ENCODE results near the gene CCDC192. TPM values are rescaled to one million over a fixed set of nuclear protein-coding genes. Genes with fewer than 3 reads are reported as not detected.
"Not testable (repeated sequence)": the region's sequence is repeated elsewhere in the genome, so short reads cannot be mapped to it uniquely, and the experiment has no call there.

Gene CCDC192
- total RNA-seq, 2 experiments from 2014 or later: not detected

- H3K27me3 Mint-ChIP-seq, H3K27ac Mint-ChIP-seq, H3K4me1 Mint-ChIP-seq, CTCF ChIA-PET, DNase-seq, H3K4me3 Mint-ChIP-seq, ATAC-seq: not testable (repeated sequence)
- Mint-ChIP-seq H3K9me3 (ENCODE audit: low read depth) (peaks cover 15% of the 10 kb centered on the region), H3K36me3 (peaks cover 32% of the 10 kb centered on the region)
Measured at GRCh38 chr5:127791908-127792307, 88.7 kb downstream of the CCDC192 start.

GRCh38 chr5:127793052-127793451 lies 89.9 kb downstream of the CCDC192 start:
- peaks cover 26% of the 10 kb centered on the region for H3K36me3 Mint-ChIP-seq
- no peaks in the 10 kb centered on the region for H3K27me3 Mint-ChIP-seq
- H3K27ac Mint-ChIP-seq: no peak overlapping the region
- CTCF ChIA-PET: no interaction called here
- H3K4me1 Mint-ChIP-seq: peaks cover 4% of the 10 kb centered on the region
- no peak for ATAC-seq
- peaks cover 15% of the 10 kb centered on the region for H3K9me3 Mint-ChIP-seq (ENCODE audit: low read depth)
- no peak for DNase-seq
- no peak overlapping the region for H3K4me3 Mint-ChIP-seq

- CTCF ChIA-PET: no interaction called here
- H3K9me3 Mint-ChIP-seq (ENCODE audit: low read depth): peaks cover 15% of the 10 kb centered on the region
- no peak overlapping the region for H3K27ac Mint-ChIP-seq
- ATAC-seq (no peak), DNase-seq (no peak)
- H3K4me1 Mint-ChIP-seq: peaks cover 4% of the 10 kb centered on the region
- no peaks in the 10 kb centered on the region for H3K27me3 Mint-ChIP-seq
- H3K36me3 Mint-ChIP-seq: peaks cover 22% of the 10 kb centered on the region
- H3K4me3 Mint-ChIP-seq: no peak overlapping the region
Measured at GRCh38 chr5:127793879-127794278, 90.7 kb downstream of the CCDC192 start.

- no peak for ATAC-seq
Measured at GRCh38 chr5:127796211-127796610, 93.0 kb downstream of the CCDC192 start.

GRCh38 chr5:127799293-127799905 lies 96.2 kb downstream of the CCDC192 start:
- Mint-ChIP-seq H3K4me1 (no peaks in the 10 kb centered on the region), H3K36me3 (no peaks in the 10 kb centered on the region), H3K27ac (no peak overlapping the region), H3K4me3 (no peak overlapping the region), H3K9me3 (ENCODE audit: low read depth) (no peaks in the 10 kb centered on the region), H3K27me3 (no peaks in the 10 kb centered on the region)
- CTCF ChIA-PET: no interaction called here
- DNase-seq (no peak), ATAC-seq (no peak)

More at GRCh38 chr5:127796211-127796610, 93.0 kb downstream of the CCDC192 start:
- Mint-ChIP-seq H3K4me1 (peaks cover 4% of the 10 kb centered on the region), H3K27ac (no peak overlapping the region), H3K9me3 (ENCODE audit: low read depth) (peaks cover 8% of the 10 kb centered on the region), H3K27me3 (no peaks in the 10 kb centered on the region), H3K4me3 (no peak overlapping the region), H3K36me3 (peaks cover 13% of the 10 kb centered on the region)
- DNase-seq: no peak
- CTCF ChIA-PET: interaction anchor here (2.7 kb wide), 1 partner anchor 9 kb away, joined by 11 read pairs; no protein-coding TSS in a partner anchor

GRCh38 chr5:127801751-127802476 lies 98.7 kb downstream of the CCDC192 start:
- DNase-seq (no peak), ATAC-seq (no peak)
- CTCF ChIA-PET: interaction anchor here (1.5 kb wide), 1 partner anchor 17 kb away, joined by 3 read pairs; no protein-coding TSS in a partner anchor
- Mint-ChIP-seq H3K4me3 (no peak overlapping the region), H3K4me1 (no peaks in the 10 kb centered on the region), H3K9me3 (ENCODE audit: low read depth) (no peaks in the 10 kb centered on the region), H3K36me3 (no peaks in the 10 kb centered on the region), H3K27me3 (peaks cover 2% of the 10 kb centered on the region), H3K27ac (no peak overlapping the region)

- Mint-ChIP-seq H3K27me3 (peaks cover 2% of the 10 kb centered on the region), H3K36me3 (no peaks in the 10 kb centered on the region), H3K4me3 (no peak overlapping the region), H3K9me3 (ENCODE audit: low read depth) (no peaks in the 10 kb centered on the region), H3K4me1 (no peaks in the 10 kb centered on the region), H3K27ac (no peak overlapping the region)
- CTCF ChIA-PET: no interaction called here
- ATAC-seq (no peak), DNase-seq (no peak)
Measured at GRCh38 chr5:127802477-127802865, 99.3 kb downstream of the CCDC192 start.

GRCh38 chr5:127804886-127805426 lies 101.8 kb downstream of the CCDC192 start:
- H3K27me3 Mint-ChIP-seq: peaks cover 2% of the 10 kb centered on the region
- H3K9me3 Mint-ChIP-seq (ENCODE audit: low read depth): no peaks in the 10 kb centered on the region
- CTCF ChIA-PET: no interaction called here
- no peak overlapping the region for H3K27ac Mint-ChIP-seq
- no peaks in the 10 kb centered on the region for H3K36me3 Mint-ChIP-seq
- DNase-seq (no peak), ATAC-seq (no peak)
- H3K4me3 Mint-ChIP-seq: no peak overlapping the region
- no peaks in the 10 kb centered on the region for H3K4me1 Mint-ChIP-seq

- CTCF ChIA-PET: no interaction called here
Measured at GRCh38 chr5:127805448-127805847, 102.3 kb downstream of the CCDC192 start.

GRCh38 chr5:127806776-127807175 lies 103.6 kb downstream of the CCDC192 start:
- Mint-ChIP-seq H3K4me3 (no peak overlapping the region), H3K27me3 (peaks cover 2% of the 10 kb centered on the region), H3K9me3 (ENCODE audit: low read depth) (no peaks in the 10 kb centered on the region), H3K4me1 (no peaks in the 10 kb centered on the region), H3K36me3 (no peaks in the 10 kb centered on the region), H3K27ac (no peak overlapping the region)
- ATAC-seq (no peak), DNase-seq (no peak)
- CTCF ChIA-PET: no interaction called here

More at GRCh38 chr5:127805448-127805847, 102.3 kb downstream of the CCDC192 start:
- H3K4me3 Mint-ChIP-seq: no peak overlapping the region
- H3K36me3 Mint-ChIP-seq: no peaks in the 10 kb centered on the region
- H3K9me3 Mint-ChIP-seq (ENCODE audit: low read depth): no peaks in the 10 kb centered on the region
- H3K27ac Mint-ChIP-seq: no peak overlapping the region
- peaks cover 2% of the 10 kb centered on the region for H3K27me3 Mint-ChIP-seq
- DNase-seq (no peak), ATAC-seq (no peak)
- H3K4me1 Mint-ChIP-seq: no peaks in the 10 kb centered on the region

GRCh38 chr5:127809533-127809932 lies 106.3 kb downstream of the CCDC192 start:
- no peaks in the 10 kb centered on the region for H3K36me3 Mint-ChIP-seq
- ATAC-seq (no peak), DNase-seq (no peak)
- no peaks in the 10 kb centered on the region for H3K9me3 Mint-ChIP-seq (ENCODE audit: low read depth)
- H3K27ac Mint-ChIP-seq: no peak overlapping the region
- H3K27me3 Mint-ChIP-seq: peaks cover 10% of the 10 kb centered on the region
- H3K4me3 Mint-ChIP-seq: no peak overlapping the region
- H3K4me1 Mint-ChIP-seq: no peaks in the 10 kb centered on the region
- CTCF ChIA-PET: no interaction called here

- Mint-ChIP-seq H3K36me3 (no peaks in the 10 kb centered on the region), H3K27me3 (peaks cover 12% of the 10 kb centered on the region), H3K9me3 (ENCODE audit: low read depth) (no peaks in the 10 kb centered on the region), H3K27ac (no peak overlapping the region), H3K4me1 (no peaks in the 10 kb centered on the region), H3K4me3 (no peak overlapping the region)
- ATAC-seq (no peak), DNase-seq (no peak)
- CTCF ChIA-PET: no interaction called here
Measured at GRCh38 chr5:127810017-127810416, 106.8 kb downstream of the CCDC192 start.

- CTCF ChIA-PET: no interaction called here
- Mint-ChIP-seq H3K27ac (no peak overlapping the region), H3K4me3 (no peak overlapping the region), H3K4me1 (no peaks in the 10 kb centered on the region), H3K36me3 (no peaks in the 10 kb centered on the region), H3K9me3 (ENCODE audit: low read depth) (no peaks in the 10 kb centered on the region), H3K27me3 (peaks cover 15% of the 10 kb centered on the region)
- DNase-seq (no peak), ATAC-seq (no peak)
Measured at GRCh38 chr5:127810707-127811490, 107.7 kb downstream of the CCDC192 start.

All from activated CD8-positive, alpha-beta memory T cell treated with anti-CD3 and anti-CD28 coated beads, Interleukin-2, amount 10 ng/mL, durations not matched to agents 7 days and 5 days (primary cell).